Endodermal cell (in vitro differentiated cells): ENCODE results near the gene HOPX. TPM values are rescaled to one million over a fixed set of nuclear protein-coding genes. Genes with fewer than 3 reads are reported as not detected.
A peak's percentile ranks its signal among the peaks of the same experiment; 100 is the strongest.

ENCODE experiments used
- DNase-seq: peaks from one replicate; pipeline ENCODE4 v3.0.0-alpha.2; 2017
- H3K27ac ChIP-seq: 2 replicates; pipeline ENCODE4 v1.5.1; 2013; ENCODE audit warnings: mild to moderate bottlenecking, low read depth, low read length, moderate library complexity
- H3K27me3 ChIP-seq: 2 replicates; pipeline ENCODE4 v1.6.1; 2013; ENCODE audit warnings: mild to moderate bottlenecking, low read length, moderate library complexity; ENCODE audit not compliant: insufficient read depth, control insufficient read depth, poor library complexity, severe bottlenecking
- H3K36me3 ChIP-seq: 2 replicates; pipeline ENCODE4 v1.7.0; 2013; ENCODE audit warnings: mild to moderate bottlenecking, low read length, moderate library complexity; ENCODE audit not compliant: control insufficient read depth, insufficient read depth
- H3K4me1 ChIP-seq: one replicate; pipeline ENCODE4 v1.7.0; 2013; ENCODE audit warnings: low read length; ENCODE audit not compliant: control insufficient read depth, insufficient read depth
- H3K4me3 ChIP-seq: 2 replicates; pipeline ENCODE4 v1.5.1; 2013; ENCODE audit warnings: mild to moderate bottlenecking, low read length, moderate library complexity
- H3K9ac ChIP-seq: 2 replicates; pipeline ENCODE4 v1.6.1; 2013; ENCODE audit warnings: mild to moderate bottlenecking, low read length, moderate library complexity; ENCODE audit not compliant: poor library complexity, severe bottlenecking; ENCODE audit errors: extremely low read depth
- H3K9me3 ChIP-seq: 2 replicates; pipeline ENCODE4 v1.6.1; 2013; ENCODE audit warnings: mild to moderate bottlenecking, low read length, moderate library complexity; ENCODE audit not compliant: control insufficient read depth
- H3K27ac Mint-ChIP-seq: 2 replicates; pipeline ENCODE4 v1.8.0; 2020; ENCODE audit warnings: mixed read lengths
- H3K27me3 Mint-ChIP-seq: 2 replicates; pipeline ENCODE4 v1.8.0; 2021; ENCODE audit warnings: mild to moderate bottlenecking, mixed read lengths; ENCODE audit not compliant: insufficient read depth
- H3K36me3 Mint-ChIP-seq: 2 replicates; pipeline ENCODE4 v1.8.0; 2020; ENCODE audit warnings: low read depth, mixed read lengths
- H3K4me1 Mint-ChIP-seq: 2 replicates; pipeline ENCODE4 v1.8.0; 2020; ENCODE audit warnings: mixed read lengths
- H3K4me3 Mint-ChIP-seq: 2 replicates; pipeline ENCODE4 v1.8.0; 2020; ENCODE audit warnings: mild to moderate bottlenecking, moderate library complexity, mixed read lengths
- H3K9me3 Mint-ChIP-seq: 2 replicates; pipeline ENCODE4 v1.8.0; 2020; ENCODE audit warnings: mild to moderate bottlenecking, mixed read lengths
- CTCF ChIP-seq: fragments of 200-600 bp; sonication (generic); conservative IDR thresholded peaks from 2 replicates; pipeline ENCODE4 v1.5.0; 2021; ENCODE audit warnings: antibody characterized with exemption, mild to moderate bottlenecking
- WGBS, 2 experiments: methylation state at CpG; one replicate each; pipeline versions ENCODE4 v1.1.5 to v1.1.7; 2013; ENCODE audit warnings: missing lambda C conversion rate in 2 of 2, mixed read lengths in 1 of 2; ENCODE audit not compliant: insufficient coverage in 1 of 2, insufficient read length in 1 of 2; 5-methylcytosine and 5-hydroxymethylcytosine counted together
- long read RNA-seq, 4 experiments: library from polyadenylated mRNA in 2 of 4; library from RNA in 1 of 4; library from capped mRNA in 1 of 4; stranded (forward) in 3 of 4; unstranded in 1 of 4; transcript quantifications; one replicate each; pipeline ENCODE4 v2.0.0, GENCODE V29; 2020 to 2021; ENCODE audit warnings: inconsistent platforms in 1 of 4
- polyA plus RNA-seq, 2 experiments: library from polyadenylated mRNA; stranded (reverse); fragments of 50-300 nt; gene quantifications; one replicate each; pipeline ENCODE4 v1.2.3, GENCODE V29; 2013
- total RNA-seq, 2 donors: library from RNA; stranded (reverse); fragmentation: NEBNext Ultra II Directional in 1 of 2; extraction: Animal tissue kit (Norgen Biotek cat#: 25700) in 1 of 2; gene quantifications; 2 replicates in 1 of 2; 3 replicates in 1 of 2; pipeline ENCODE4 v1.2.1, GENCODE V29; 2021

Gene HOPX
- total RNA-seq = not detected
- 0.78 TPM for polyA plus RNA-seq (2013, experiment 1 of 2)
- polyA plus RNA-seq (2013, experiment 2 of 2) = 0.75 TPM
- long read RNA-seq, experiment 1 = 0 reads
- long read RNA-seq, experiment 2 = 0 reads
- long read RNA-seq, experiment 3 = 0 reads
- long read RNA-seq, experiment 4 = 0 reads

GRCh38 chr4:56681158-56681852 lies at the start of gene HOPX:
Gene HOPX, minus strand, starts transcription at chr4:56681296. Its CDS starts 23,480 bp downstream, at chr4:56657816.
- Histone ChIP-seq H3K9ac (no peak within 1 kb of the TSS), H3K27me3 (no peaks in the 10 kb centered on the region), H3K4me3 (no peak within 1 kb of the TSS), H3K4me1 (peaks cover 8% of the 10 kb centered on the region), H3K36me3 (no peaks in the 10 kb centered on the region), H3K27ac (no peak within 1 kb of the TSS), H3K9me3 (no peaks in the 10 kb centered on the region)
- H3K4me1 Mint-ChIP-seq = peaks cover 28% of the 10 kb centered on the region
- H3K36me3 Mint-ChIP-seq = no peaks in the 10 kb centered on the region
- H3K9me3 Mint-ChIP-seq = no peaks in the 10 kb centered on the region
- WGBS, 2 experiments = 72 to 84% methylated on average over 8 to 18 of the region's 18 CpGs
- no peak within 1 kb of the TSS for H3K4me3 Mint-ChIP-seq
- no peak for TF ChIP-seq CTCF
- H3K27ac Mint-ChIP-seq = no peak within 1 kb of the TSS
- peak; percentile 55 for DNase-seq
- H3K27me3 Mint-ChIP-seq = peaks cover 9% of the 10 kb centered on the region

- no peaks in the 10 kb centered on the region for H3K27me3 ChIP-seq
- no peak overlapping the region for H3K9ac ChIP-seq
- no peak for TF ChIP-seq CTCF
- Mint-ChIP-seq H3K27ac (no peak overlapping the region), H3K27me3 (peaks cover 3% of the 10 kb centered on the region), H3K36me3 (no peaks in the 10 kb centered on the region), H3K9me3 (no peaks in the 10 kb centered on the region), H3K4me1 (peaks cover 8% of the 10 kb centered on the region), H3K4me3 (no peak overlapping the region)
- H3K9me3 ChIP-seq = no peaks in the 10 kb centered on the region
- no peak overlapping the region for H3K4me3 ChIP-seq
- no peaks in the 10 kb centered on the region for H3K4me1 ChIP-seq
- no peak overlapping the region for H3K27ac ChIP-seq
- H3K36me3 ChIP-seq = no peaks in the 10 kb centered on the region
- 76 to 92% methylated on average over 3 to 5 of the region's 5 CpGs for WGBS, 2 experiments
- no peak for DNase-seq
Measured at GRCh38 chr4:56730097-56730496, 49.0 kb upstream of the HOPX start.

GRCh38 chr4:56728512-56728911 lies 47.4 kb upstream of the HOPX start:
- H3K4me3 Mint-ChIP-seq = no peak overlapping the region
- Histone ChIP-seq H3K27ac (no peak overlapping the region), H3K36me3 (no peaks in the 10 kb centered on the region), H3K4me3 (no peak overlapping the region), H3K27me3 (no peaks in the 10 kb centered on the region), H3K4me1 (no peaks in the 10 kb centered on the region), H3K9me3 (no peaks in the 10 kb centered on the region), H3K9ac (no peak overlapping the region)
- no peaks in the 10 kb centered on the region for H3K36me3 Mint-ChIP-seq
- WGBS, 2 experiments = 88 to 97% methylated on average over 3 to 4 of the region's 4 CpGs
- DNase-seq = no peak
- H3K9me3 Mint-ChIP-seq = no peaks in the 10 kb centered on the region
- no peak overlapping the region for H3K27ac Mint-ChIP-seq
- peaks cover 3% of the 10 kb centered on the region for H3K27me3 Mint-ChIP-seq
- no peak for TF ChIP-seq CTCF
- H3K4me1 Mint-ChIP-seq = peaks cover 8% of the 10 kb centered on the region
